Activated CD4-positive, alpha-beta T cell treated with anti-CD3 and anti-CD28 coated beads, Interleukin-2, amount 10 ng/mL, durations not matched to agents 24 days and 14 days (primary cell): Measurements from ENCODE around the gene SRP68. TPM values are rescaled to one million over a fixed set of nuclear protein-coding genes. Genes with fewer than 3 reads are reported as not detected.

Experiments used
- total RNA-seq: library from RNA; stranded (reverse); gene quantifications from 2 replicates; pipeline ENCODE4 v1.2.3, GENCODE V29; 2022

The SRP68 gene
- total RNA-seq, 1 donor from 2014 or later: 170 TPM

Other genes with a start within 250 kb of the SRP68 start
- gene UNC13D, start 228.1 kb downstream of the SRP68 start, total RNA-seq: 158 and 161 TPM in 2 replicates
- gene WBP2, start 217.2 kb downstream of the SRP68 start, total RNA-seq: 68.9 and 70.0 TPM in 2 replicates
- 25.2 and 33.2 TPM in 2 replicates for gene TRIM47, start 193.9 kb downstream of the SRP68 start, total RNA-seq
- gene TRIM65, start 175.6 kb downstream of the SRP68 start, total RNA-seq: 47.6 and 48.1 TPM in 2 replicates
- gene MRPL38, start 167.6 kb downstream of the SRP68 start, total RNA-seq: 151 and 157 TPM in 2 replicates
- 17.5 and 18.6 TPM in 2 replicates for gene FBF1, start 131.5 kb downstream of the SRP68 start, total RNA-seq
- gene ACOX1, start 93.4 kb downstream of the SRP68 start, total RNA-seq: 29.2 and 30.0 TPM in 2 replicates
- 9.7 and 12.5 TPM in 2 replicates for gene TEN1, start 93.3 kb downstream of the SRP68 start, total RNA-seq
- gene CDK3, start 71.7 kb downstream of the SRP68 start, total RNA-seq: 6.6 and 7.4 TPM in 2 replicates
- 0.09 and 0.17 TPM in 2 replicates for gene EVPL, start 45.2 kb downstream of the SRP68 start, total RNA-seq
- gene GALR2, start 2.3 kb upstream of the SRP68 start, total RNA-seq: 2.3 and 2.7 TPM in 2 replicates
- gene ZACN, start 6.7 kb upstream of the SRP68 start, total RNA-seq: 4.1 TPM in 2 replicates
- gene EXOC7, start 31.3 kb upstream of the SRP68 start, total RNA-seq: 104 and 108 TPM in 2 replicates
- 0.07 and 0.35 TPM in 2 replicates for gene FOXJ1, start 68.7 kb upstream of the SRP68 start, total RNA-seq
- gene RNF157, start 168.0 kb upstream of the SRP68 start, total RNA-seq: 35.0 and 42.4 TPM in 2 replicates
- gene UBALD2, start 192.8 kb upstream of the SRP68 start, total RNA-seq: 184 and 189 TPM in 2 replicates
- gene QRICH2, start 235.8 kb upstream of the SRP68 start, total RNA-seq: 2.2 and 2.5 TPM in 2 replicates